H1 (cell line): ENCODE data around the gene GBP6. TPM values are rescaled to one million over a fixed set of nuclear protein-coding genes. Genes with fewer than 3 reads are reported as not detected.

Source experiments
- ATF3 ChIP-seq: IDR thresholded peaks from 2 replicates; pipeline ENCODE4 v1.6.1; 2011; ENCODE audit warnings: low read depth, mild to moderate bottlenecking, low read length; ENCODE audit not compliant: insufficient read depth
- EZH2 ChIP-seq: fragments of 200-600 bp; sonication (generic); IDR thresholded peaks from 2 replicates; pipeline ENCODE4 v1.7.1; 2012; ENCODE audit warnings: low read depth, mild to moderate bottlenecking, moderate library complexity, low read length, inconsistent platforms; ENCODE audit not compliant: severe bottlenecking
- KDM1A ChIP-seq: fragments of 200-600, 300-600 bp; sonication (generic); IDR thresholded peaks from 2 replicates; pipeline ENCODE4 v1.7.1; 2016; ENCODE audit warnings: mild to moderate bottlenecking, low read length, borderline replicate concordance
- polyA plus RNA-seq, 7 experiments: library from polyadenylated mRNA; depleted of rRNA in 3 of 7; stranded (reverse) in 5 of 7; unstranded in 2 of 7; fragments of >200 nt in 5 of 7; fragments of 200-250 nt in 2 of 7; gene quantifications; 1 replicate in 5 of 7; 2 replicates in 1 of 7; 4 replicates in 1 of 7; pipeline versions ENCODE4 v1.2.1 to v1.2.3, GENCODE V29; 2011 to 2013; ENCODE audit warnings: missing spikeins in 2 of 7, mixed read lengths in 2 of 7
- total RNA-seq: library from RNA; stranded (reverse); fragmentation: NEBNext Ultra II Directional; extraction: Animal tissue kit (Norgen Biotek cat#: 25700); gene quantifications from 2 replicates; pipeline ENCODE4 v1.2.1, GENCODE V29; 2021

GBP6 gene
- total and polyA plus RNA-seq, 2 of the 8 experiments (the other 6 are each of a cell fraction or from before 2014, with no cell fraction given): not detected

GRCh38 chr1:89363196-89363595, 663 bp upstream of the GBP6 start (continued):
- TF ChIP-seq KDM1A: no peak
- TF ChIP-seq ATF3: no peak
- TF ChIP-seq EZH2: no peak
